Activated CD4-positive, alpha-beta T cell treated with anti-CD3 and anti-CD28 coated beads, Interleukin-2, amount 10 ng/mL, durations not matched to agents 24 days and 14 days (primary cell): ENCODE data around the gene DEPDC1B. TPM values are rescaled to one million over a fixed set of nuclear protein-coding genes. Genes with fewer than 3 reads are reported as not detected.
A peak's percentile ranks its signal among the peaks of the same experiment; 100 is the strongest.
"Not testable (repeated sequence)": the region's sequence is repeated elsewhere in the genome, so short reads cannot be mapped to it uniquely, and the experiment has no call there.

Experiments used
- DNase-seq: peaks from one replicate; pipeline ENCODE4 v3.0.0; 2022
- H3K27ac Mint-ChIP-seq: one replicate; pipeline ENCODE4 v1.8.0; 2022; ENCODE audit warnings: mild to moderate bottlenecking, mixed read lengths
- H3K27me3 Mint-ChIP-seq: one replicate; pipeline ENCODE4 v1.8.0; 2022; ENCODE audit warnings: mixed read lengths
- H3K36me3 Mint-ChIP-seq: one replicate; pipeline ENCODE4 v1.8.0; 2022; ENCODE audit warnings: low read depth, mild to moderate bottlenecking, mixed read lengths
- H3K4me1 Mint-ChIP-seq: one replicate; pipeline ENCODE4 v1.8.0; 2021; ENCODE audit warnings: mixed read lengths
- H3K4me3 Mint-ChIP-seq: one replicate; pipeline ENCODE4 v1.8.0; 2022; ENCODE audit warnings: mild to moderate bottlenecking, moderate library complexity, mixed read lengths
- H3K9me3 Mint-ChIP-seq: one replicate; pipeline ENCODE4 v1.8.0; 2021; ENCODE audit warnings: mixed read lengths
- intact Hi-C: fragments of 100-400 bp; cut with micrococcal nuclease; formaldehyde crosslinking; loops from one replicate; pipeline ENCODE4 v1.15.1; 2023
- total RNA-seq: library from RNA; stranded (reverse); gene quantifications from 2 replicates; pipeline ENCODE4 v1.2.3, GENCODE V29; 2022

Gene DEPDC1B
- total RNA-seq, 1 donor from 2014 or later = 19.8 TPM

DNA sequence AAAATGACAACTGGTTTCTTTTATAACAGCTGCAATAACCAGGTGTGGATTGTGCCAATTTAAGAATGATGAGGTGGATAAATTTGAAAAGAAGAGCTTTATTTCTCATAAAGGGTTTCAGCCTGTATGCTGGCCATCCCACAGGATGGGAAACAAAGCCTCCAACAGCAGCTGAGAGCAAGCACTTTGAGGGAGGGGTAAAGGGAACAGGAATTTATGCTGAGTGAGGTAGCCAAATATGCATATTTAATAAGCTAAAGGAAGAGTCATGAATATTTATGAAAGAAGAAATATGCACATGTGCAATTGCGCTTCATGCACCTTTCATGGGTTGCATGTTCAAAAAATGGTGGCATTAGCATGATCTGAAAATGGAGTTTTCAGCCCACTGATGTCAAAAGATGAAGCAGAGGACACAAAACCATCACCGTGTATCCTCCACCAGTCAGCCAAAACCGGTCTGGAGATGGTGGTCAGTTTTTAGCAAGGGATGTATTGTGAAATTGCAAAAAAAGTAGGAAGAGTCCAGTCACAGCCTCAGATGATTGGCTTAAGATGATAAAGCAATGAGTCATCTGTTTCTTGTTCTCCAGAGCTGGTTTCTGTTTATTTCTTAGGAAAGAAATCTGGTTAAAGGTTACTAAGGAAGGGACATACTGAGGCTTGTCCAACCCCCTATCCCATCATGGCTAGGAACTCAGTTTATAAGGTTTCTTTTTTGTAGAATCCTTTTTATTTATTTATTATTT lies 47.9 kb downstream of the DEPDC1B start:
- no peak overlapping the region for H3K27ac Mint-ChIP-seq
- no peak overlapping the region for H3K4me3 Mint-ChIP-seq
- intact Hi-C loops = no loop called here
- peaks cover 4% of the 10 kb centered on the region for H3K36me3 Mint-ChIP-seq
- H3K9me3 Mint-ChIP-seq = peaks cover 13% of the 10 kb centered on the region
- no peaks in the 10 kb centered on the region for H3K4me1 Mint-ChIP-seq
- no peak for DNase-seq
- no peaks in the 10 kb centered on the region for H3K27me3 Mint-ChIP-seq

GRCh38 chr5:60649288-60649917 lies 50.6 kb downstream of the DEPDC1B start:
- H3K4me1 Mint-ChIP-seq = no peaks in the 10 kb centered on the region
- no peak overlapping the region for H3K4me3 Mint-ChIP-seq
- H3K36me3 Mint-ChIP-seq = peaks cover 4% of the 10 kb centered on the region
- no peaks in the 10 kb centered on the region for H3K27me3 Mint-ChIP-seq
- H3K27ac Mint-ChIP-seq = no peak overlapping the region
- intact Hi-C loops = loop anchor here (5.0 kb wide), 1 partner anchor 837 kb away; no protein-coding TSS in a partner anchor
- DNase-seq = peak; percentile 60
- no peaks in the 10 kb centered on the region for H3K9me3 Mint-ChIP-seq

GRCh38 chr5:60648175-60648574 lies 51.8 kb downstream of the DEPDC1B start:
- H3K4me1 Mint-ChIP-seq = no peaks in the 10 kb centered on the region
- H3K27me3 Mint-ChIP-seq = no peaks in the 10 kb centered on the region
- intact Hi-C loops = loop anchor here (5.0 kb wide), 1 partner anchor 836 kb away; no protein-coding TSS in a partner anchor
- H3K4me3 Mint-ChIP-seq = no peak overlapping the region
- H3K36me3 Mint-ChIP-seq = peaks cover 11% of the 10 kb centered on the region
- no peak for DNase-seq
- H3K27ac Mint-ChIP-seq = no peak overlapping the region
- no peaks in the 10 kb centered on the region for H3K9me3 Mint-ChIP-seq

DNA sequence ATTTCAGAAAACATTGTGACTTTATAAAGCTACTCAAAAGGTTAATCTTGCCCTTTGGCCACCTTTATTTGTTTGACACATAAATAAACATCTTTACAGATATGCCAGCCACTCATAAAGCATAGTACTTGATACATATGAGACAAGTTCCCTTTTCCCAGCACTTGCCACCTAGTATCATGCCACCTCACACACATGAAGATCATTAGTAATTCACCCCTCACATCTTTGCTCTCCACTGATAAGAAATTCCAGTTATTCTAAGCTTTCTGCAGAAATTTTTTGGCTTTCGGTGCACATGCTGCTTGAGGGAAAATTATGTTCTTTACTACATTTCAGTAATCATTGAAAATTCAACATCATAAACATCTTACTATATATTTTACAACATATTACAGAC lies 59.1 kb downstream of the DEPDC1B start:
- intact Hi-C loops = no loop called here
- Mint-ChIP-seq H3K9me3 (peaks cover 8% of the 10 kb centered on the region), H3K27me3 (no peaks in the 10 kb centered on the region), H3K27ac (no peak overlapping the region), H3K36me3 (peaks cover 44% of the 10 kb centered on the region), H3K4me1 (no peaks in the 10 kb centered on the region), H3K4me3 (no peak overlapping the region)
- no peak for DNase-seq

GRCh38 chr5:60639544-60639943 lies 60.4 kb downstream of the DEPDC1B start:
- no peak for DNase-seq
- Mint-ChIP-seq H3K36me3 (peaks cover 51% of the 10 kb centered on the region), H3K27me3 (no peaks in the 10 kb centered on the region), H3K9me3 (peaks cover 8% of the 10 kb centered on the region), H3K27ac (no peak overlapping the region), H3K4me1 (no peaks in the 10 kb centered on the region), H3K4me3 (no peak overlapping the region)
- intact Hi-C loops = no loop called here

GRCh38 chr5:60638300-60638699 lies 61.7 kb downstream of the DEPDC1B start:
- intact Hi-C loops = no loop called here

GRCh38 chr5:60636644-60637043 lies 63.3 kb downstream of the DEPDC1B start:
- H3K27me3 Mint-ChIP-seq = no peaks in the 10 kb centered on the region
- H3K4me1 Mint-ChIP-seq = no peaks in the 10 kb centered on the region
- H3K4me3 Mint-ChIP-seq = no peak overlapping the region
- H3K27ac Mint-ChIP-seq = no peak overlapping the region
- intact Hi-C loops = no loop called here
- H3K9me3 Mint-ChIP-seq = peaks cover 8% of the 10 kb centered on the region
- peaks cover 47% of the 10 kb centered on the region for H3K36me3 Mint-ChIP-seq
- DNase-seq = no peak

More at GRCh38 chr5:60638300-60638699, 61.7 kb downstream of the DEPDC1B start:
- Mint-ChIP-seq H3K36me3 (peaks cover 50% of the 10 kb centered on the region), H3K4me1 (no peaks in the 10 kb centered on the region), H3K4me3 (no peak overlapping the region), H3K27me3 (no peaks in the 10 kb centered on the region), H3K9me3 (peaks cover 8% of the 10 kb centered on the region), H3K27ac (no peak overlapping the region)
- DNase-seq = no peak

GRCh38 chr5:60636001-60636400 lies 64.0 kb downstream of the DEPDC1B start:
- no peak overlapping the region for H3K27ac Mint-ChIP-seq
- intact Hi-C loops = no loop called here
- no peak for DNase-seq
- peaks cover 8% of the 10 kb centered on the region for H3K9me3 Mint-ChIP-seq
- H3K27me3 Mint-ChIP-seq = no peaks in the 10 kb centered on the region
- H3K4me3 Mint-ChIP-seq = no peak overlapping the region
- no peaks in the 10 kb centered on the region for H3K4me1 Mint-ChIP-seq
- peaks cover 48% of the 10 kb centered on the region for H3K36me3 Mint-ChIP-seq

- Mint-ChIP-seq H3K4me1 (no peaks in the 10 kb centered on the region), H3K9me3 (peaks cover 8% of the 10 kb centered on the region), H3K36me3 (peaks cover 53% of the 10 kb centered on the region), H3K27me3 (no peaks in the 10 kb centered on the region), H3K27ac (no peak overlapping the region), H3K4me3 (no peak overlapping the region)
- intact Hi-C loops = no loop called here
- no peak for DNase-seq
These were observed 65.9 kb downstream of the DEPDC1B start for GRCh38 chr5:60634051-60634450.

DNA sequence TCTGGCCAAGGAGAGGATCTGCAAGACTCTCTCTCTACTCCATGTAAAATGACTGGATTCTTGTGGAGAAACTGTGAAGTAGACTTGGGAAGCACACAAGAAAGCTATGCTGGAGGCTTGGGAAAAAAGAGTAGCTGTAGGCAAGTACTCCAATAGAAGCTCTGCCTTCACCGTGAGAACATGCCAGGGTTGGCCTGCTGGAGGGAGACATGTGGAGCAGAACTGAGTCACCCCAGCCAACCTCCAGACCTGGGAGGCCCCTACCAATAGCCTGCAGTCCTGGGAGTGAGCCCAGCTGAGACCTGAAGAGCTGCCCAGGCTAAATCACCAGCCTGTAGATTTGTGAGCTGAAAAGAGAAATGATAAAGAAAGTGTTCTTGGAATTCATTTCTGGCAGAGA lies 66.6 kb downstream of the DEPDC1B start:
- Mint-ChIP-seq H3K9me3 (peaks cover 8% of the 10 kb centered on the region), H3K27ac (peak overlapping the region; percentile 37), H3K36me3 (peaks cover 52% of the 10 kb centered on the region), H3K4me1 (no peaks in the 10 kb centered on the region), H3K27me3 (no peaks in the 10 kb centered on the region), H3K4me3 (no peak overlapping the region)
- DNase-seq = no peak
- intact Hi-C loops = no loop called here

DNA sequence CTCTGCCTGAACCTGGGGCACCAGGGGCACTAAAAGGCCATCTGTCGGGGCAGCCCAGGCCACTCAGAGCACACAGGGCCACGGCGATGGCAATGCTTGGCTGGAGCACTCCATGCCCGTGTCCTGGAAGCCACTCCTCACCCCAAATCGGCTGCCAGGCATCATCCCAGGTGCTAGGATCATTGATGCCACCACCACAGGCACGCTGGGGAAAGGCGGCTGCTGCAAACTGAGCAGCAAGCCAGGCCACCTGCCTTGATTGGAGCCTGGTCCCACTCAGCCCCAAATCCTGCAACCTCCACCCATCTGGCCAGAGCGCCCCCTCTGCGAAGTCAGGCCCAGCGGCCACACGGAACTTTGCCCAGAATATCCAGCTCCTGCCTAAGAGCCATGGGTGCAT lies 67.8 kb downstream of the DEPDC1B start:
- intact Hi-C loops = no loop called here
- H3K9me3 Mint-ChIP-seq = peaks cover under 1% of the 10 kb centered on the region
- DNase-seq = no peak
- H3K4me3 Mint-ChIP-seq = no peak overlapping the region
- H3K4me1 Mint-ChIP-seq = no peaks in the 10 kb centered on the region
- H3K36me3 Mint-ChIP-seq = peaks cover 45% of the 10 kb centered on the region
- H3K27me3 Mint-ChIP-seq = no peaks in the 10 kb centered on the region
- no peak overlapping the region for H3K27ac Mint-ChIP-seq

DNA sequence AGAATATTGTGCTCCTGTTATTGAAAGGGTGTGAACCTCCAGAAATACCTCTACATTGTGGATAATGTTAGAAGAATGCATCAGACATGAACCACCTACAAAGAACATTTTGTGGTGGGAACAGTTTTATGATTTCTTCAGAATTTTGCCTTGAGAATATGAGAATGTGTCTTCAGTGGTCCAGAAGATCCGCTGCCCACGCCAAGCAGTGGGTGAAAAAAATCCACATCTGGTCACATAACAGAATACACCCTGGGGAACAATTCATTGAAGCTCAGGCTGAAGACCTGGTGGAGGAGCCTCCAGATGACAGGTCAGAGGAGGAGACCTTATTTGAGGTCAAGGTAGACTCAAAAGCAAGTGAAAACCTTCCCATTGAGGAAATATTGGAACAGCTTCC lies 69.1 kb downstream of the DEPDC1B start:
- Mint-ChIP-seq H3K4me1 (no peaks in the 10 kb centered on the region), H3K36me3 (peaks cover 38% of the 10 kb centered on the region), H3K4me3 (no peak overlapping the region), H3K27me3 (no peaks in the 10 kb centered on the region), H3K9me3 (no peaks in the 10 kb centered on the region), H3K27ac (no peak overlapping the region)
- no peak for DNase-seq
- intact Hi-C loops = no loop called here

DNA sequence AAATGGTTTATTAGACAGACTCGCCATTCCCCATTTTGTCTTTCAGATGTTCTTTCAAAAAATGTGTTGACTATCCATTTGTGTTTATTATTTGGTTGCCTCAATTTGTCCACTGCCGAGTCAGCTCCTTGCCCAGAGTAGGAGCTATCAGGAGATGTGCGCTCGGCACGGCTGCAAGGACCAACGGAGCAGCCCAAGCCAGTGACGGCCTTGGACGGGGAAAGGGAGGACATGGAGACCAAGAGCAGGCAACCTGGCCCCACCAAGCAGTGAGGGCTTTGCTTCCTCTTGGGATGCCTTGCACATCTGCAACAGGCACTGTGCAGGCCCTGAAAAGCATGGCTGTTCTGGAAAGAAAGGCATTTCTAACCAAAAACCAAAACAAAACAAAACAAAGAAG lies 69.8 kb downstream of the DEPDC1B start:
- Mint-ChIP-seq H3K27me3 (no peaks in the 10 kb centered on the region), H3K9me3 (no peaks in the 10 kb centered on the region), H3K27ac (no peak overlapping the region), H3K4me1 (no peaks in the 10 kb centered on the region), H3K36me3 (peaks cover 33% of the 10 kb centered on the region), H3K4me3 (no peak overlapping the region)
- no peak for DNase-seq
- intact Hi-C loops = no loop called here

GRCh38 chr5:60624875-60625274 lies 75.1 kb downstream of the DEPDC1B start:
- peaks cover 17% of the 10 kb centered on the region for H3K36me3 Mint-ChIP-seq
- intact Hi-C loops, H3K4me3 Mint-ChIP-seq: not testable (repeated sequence)

More at GRCh38 chr5:60624875-60625274, 75.1 kb downstream of the DEPDC1B start:
- DNase-seq, H3K4me1 Mint-ChIP-seq, H3K27me3 Mint-ChIP-seq, H3K27ac Mint-ChIP-seq, H3K9me3 Mint-ChIP-seq: not testable (repeated sequence)
